Activated T-cell treated with anti-CD3 and anti-CD28 coated beads for 48 hours (primary cell): ENCODE results near the gene TMEM108.

Experiments
- DNase-seq: peaks from one replicate; pipeline ENCODE4 v3.0.0-alpha.2; 2020; ENCODE audit warnings: low read depth

The TMEM108 gene

DNA sequence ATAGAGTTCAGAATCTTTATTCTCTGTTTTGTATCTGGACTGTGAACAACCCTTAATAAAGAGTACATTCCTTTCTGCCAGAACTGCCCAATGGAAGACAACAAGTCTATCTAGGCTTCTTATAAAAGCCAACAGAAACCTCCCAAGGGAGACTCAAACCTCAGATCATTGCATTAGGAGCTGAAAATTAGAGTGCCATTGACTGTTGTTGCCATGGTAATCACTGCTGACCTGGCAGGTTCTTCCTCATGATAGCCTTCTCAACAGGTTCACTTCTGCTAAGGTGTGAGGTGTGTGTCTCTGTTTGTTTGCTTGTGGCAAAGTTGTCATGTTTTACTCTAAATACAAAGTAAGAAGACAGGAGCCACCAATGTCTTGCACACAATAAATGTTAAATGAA is 79.2 kb downstream of the TMEM108 start:
- DNase-seq = no peak

DNA sequence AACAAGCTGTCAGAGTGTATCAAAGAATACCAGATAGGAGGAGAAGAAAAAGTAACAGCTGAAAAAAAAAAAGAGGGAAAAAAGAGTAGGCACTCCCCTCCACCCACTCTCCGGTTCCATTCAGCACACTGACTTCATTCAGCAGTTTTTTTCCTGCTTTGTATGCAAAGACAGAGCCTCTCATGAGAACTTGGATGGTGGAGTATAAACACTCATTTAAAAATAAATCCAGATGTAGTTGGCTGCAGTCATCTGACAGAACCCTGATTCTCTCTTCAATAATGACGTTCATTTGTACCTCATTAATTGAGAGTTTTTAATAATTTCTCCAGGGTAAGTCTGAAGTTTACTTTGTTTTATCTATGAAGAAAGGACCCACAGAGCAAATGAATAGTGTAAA is 81.0 kb downstream of the TMEM108 start:
- DNase-seq = no peak

GRCh38 chr3:133121450-133121849 is 83.3 kb downstream of the TMEM108 start:
- no peak for DNase-seq

DNA sequence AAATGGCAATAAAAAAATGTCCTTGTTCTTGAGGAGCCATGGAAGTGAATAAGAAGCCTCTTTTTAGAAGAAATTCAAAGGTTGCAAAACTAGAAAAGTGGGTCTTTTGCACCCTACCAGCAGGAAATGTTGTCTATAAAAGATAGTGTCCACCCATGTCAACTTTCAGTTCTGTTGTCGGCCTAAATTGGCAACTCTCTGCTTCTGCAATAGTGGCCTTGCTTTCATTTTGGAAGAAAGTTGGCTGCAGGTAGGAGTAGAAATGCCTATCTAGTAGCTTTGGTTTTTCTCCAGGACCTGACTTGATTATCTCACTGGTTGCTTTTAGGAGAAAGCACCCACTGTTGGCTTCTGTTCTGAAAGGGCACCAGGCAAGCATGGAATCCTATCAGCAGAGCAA is 85.4 kb downstream of the TMEM108 start:
- DNase-seq = no peak

GRCh38 chr3:133124511-133124910 is 86.3 kb downstream of the TMEM108 start:
- no peak for DNase-seq

- DNase-seq = no peak
Measured at GRCh38 chr3:133125171-133125570, 87.0 kb downstream of the TMEM108 start.

GRCh38 chr3:133125802-133126201 is 87.6 kb downstream of the TMEM108 start:
- DNase-seq = no peak

DNA sequence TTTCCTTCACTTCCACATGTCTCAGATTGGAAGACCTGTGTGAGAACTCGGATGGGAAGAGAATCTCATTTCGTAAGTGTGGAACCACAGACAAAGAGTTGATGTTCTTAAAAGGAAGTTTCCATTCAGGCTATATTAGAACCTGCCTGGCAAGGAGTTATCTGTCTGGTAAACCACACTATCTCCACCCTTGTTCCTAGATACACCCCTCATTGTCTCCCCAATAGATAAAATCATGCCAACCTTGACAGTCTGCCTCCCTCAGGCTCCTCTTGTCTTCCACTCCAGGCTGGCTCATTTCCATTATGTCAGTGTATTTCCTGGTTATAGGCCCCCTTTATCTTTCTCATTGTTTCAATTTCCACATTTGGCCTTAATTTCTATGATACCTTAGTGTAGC is 89.2 kb downstream of the TMEM108 start:
- DNase-seq = no peak

GRCh38 chr3:133130168-133130567 is 92.0 kb downstream of the TMEM108 start:
- no peak for DNase-seq

DNA sequence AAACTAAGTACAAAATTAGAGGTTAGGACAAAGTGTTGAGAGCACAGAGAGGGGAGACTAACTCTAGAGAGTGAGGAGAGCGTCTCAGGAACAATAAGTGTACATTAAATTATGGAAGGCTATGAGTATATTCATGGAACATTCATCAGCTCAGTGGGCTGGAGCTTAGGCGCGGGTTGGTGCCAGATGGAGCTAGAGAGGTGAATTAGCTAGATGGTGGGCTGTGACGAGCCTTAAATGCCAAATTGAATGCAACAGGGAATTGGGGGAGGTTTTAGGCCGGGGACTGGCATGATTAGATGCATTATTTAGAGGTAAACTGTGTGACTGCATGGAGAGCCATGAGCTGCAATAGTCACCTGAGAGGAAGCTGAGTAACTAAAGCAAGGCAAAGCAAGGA is 97.1 kb downstream of the TMEM108 start:
- DNase-seq = no peak

DNA sequence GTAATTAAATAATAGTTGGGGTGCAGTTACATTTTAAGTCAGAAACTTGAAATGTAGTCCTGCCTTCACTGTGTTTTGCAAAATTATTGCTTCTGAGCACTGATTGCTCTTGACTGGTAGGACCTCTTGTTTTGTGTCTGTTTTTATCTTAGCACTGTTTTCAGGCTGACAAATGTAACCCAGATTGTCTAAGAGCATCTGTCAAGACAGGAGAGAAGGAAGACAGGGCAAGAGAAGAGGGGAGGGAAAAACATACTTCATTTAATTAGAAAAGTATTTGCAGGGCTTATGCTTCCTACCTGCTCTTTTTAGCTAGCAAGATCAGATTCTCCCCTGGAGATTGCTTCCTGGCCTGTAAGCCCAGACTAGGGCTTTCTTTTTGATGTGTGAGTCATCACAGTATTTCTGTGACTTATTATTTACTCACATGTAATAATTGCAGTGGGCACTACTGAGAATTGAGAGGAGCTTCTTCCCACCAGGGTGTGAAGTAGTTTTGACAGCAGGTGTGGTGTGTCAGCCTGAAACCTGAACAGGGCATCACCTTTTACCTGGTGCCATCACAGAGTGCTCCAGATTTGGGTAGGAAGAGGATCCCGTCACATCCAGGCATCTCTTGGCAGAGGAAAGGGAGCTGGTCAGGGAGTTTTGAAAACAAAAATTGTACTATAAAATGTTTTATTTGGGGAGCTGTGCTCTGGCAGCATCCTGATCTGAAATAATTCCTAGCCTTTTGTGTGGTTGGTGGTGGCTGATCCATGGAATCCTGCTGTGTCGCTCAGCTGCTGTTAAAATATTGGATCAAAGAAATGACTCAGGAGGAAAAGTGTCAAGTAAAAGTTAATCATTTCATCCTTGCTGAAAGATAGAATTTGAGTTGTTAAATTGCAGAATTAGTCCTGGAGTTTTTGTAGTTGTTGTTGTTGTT is 98.2 kb downstream of the TMEM108 start:
- no peak for DNase-seq

DNA sequence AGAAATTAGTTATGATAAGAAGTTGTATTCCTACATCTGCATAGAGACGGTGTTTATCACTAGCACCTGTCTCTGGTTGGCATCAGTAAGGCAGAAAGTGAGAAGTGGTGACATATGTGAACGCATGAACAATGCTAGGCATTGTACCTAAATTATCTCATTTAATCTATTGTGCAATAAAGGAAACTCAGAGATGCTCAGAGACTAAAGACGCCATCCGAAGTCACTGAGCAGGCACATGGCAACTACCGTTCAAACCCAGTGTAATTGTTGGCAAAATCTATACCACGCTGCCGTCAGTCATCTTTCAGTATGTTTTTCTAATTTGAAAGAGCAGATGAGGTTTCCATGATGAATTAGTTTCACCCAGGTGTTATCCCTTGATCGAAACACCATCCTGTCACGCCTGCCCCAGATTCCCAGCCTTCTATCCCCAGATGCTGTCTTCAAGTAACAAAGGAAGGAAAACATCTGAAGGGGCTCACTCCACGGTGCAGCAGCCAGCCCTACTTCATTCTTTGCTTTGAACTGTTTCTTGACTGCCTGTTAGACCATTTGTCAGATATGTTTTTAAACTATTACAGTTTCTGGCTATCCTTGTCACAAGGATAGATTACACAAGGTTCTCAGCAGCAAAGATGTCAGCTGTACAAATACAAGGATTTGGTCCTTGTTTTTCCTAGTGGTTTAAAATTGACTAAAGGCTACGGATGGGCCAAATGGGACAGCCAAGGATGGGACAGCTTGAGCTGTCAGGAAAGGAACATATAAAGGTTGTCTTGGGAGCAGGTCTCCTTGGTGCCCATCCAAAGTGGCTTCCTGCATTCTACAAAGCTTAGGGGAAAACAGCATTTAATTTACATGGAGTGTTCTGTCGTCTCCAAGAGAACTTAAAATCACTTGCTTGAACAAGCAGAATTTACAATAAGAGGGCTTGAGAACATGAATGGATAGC is 99.1 kb downstream of the TMEM108 start:
- DNase-seq = no peak

- DNase-seq = no peak
Measured at GRCh38 chr3:133138017-133138416, 99.8 kb downstream of the TMEM108 start.

DNA sequence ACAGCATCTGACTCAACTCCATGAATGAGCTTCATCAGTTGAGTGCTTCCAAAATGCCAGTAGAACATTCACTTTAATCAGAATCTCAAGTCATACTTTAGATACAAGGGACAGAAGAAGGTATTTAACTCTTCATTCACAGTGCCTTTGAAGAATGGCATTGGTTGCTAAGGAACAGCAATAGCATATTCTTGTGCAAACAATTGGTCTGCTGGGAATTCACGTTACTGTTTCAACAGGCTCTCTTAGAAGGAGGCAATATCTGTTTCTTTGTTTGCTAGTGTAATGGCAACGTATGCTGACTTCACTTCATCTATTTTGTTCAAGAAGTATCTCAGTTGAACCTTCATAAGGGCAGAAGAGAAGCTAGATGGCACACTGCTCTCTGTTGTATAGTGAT is 113.9 kb downstream of the TMEM108 start:
- no peak for DNase-seq

DNA sequence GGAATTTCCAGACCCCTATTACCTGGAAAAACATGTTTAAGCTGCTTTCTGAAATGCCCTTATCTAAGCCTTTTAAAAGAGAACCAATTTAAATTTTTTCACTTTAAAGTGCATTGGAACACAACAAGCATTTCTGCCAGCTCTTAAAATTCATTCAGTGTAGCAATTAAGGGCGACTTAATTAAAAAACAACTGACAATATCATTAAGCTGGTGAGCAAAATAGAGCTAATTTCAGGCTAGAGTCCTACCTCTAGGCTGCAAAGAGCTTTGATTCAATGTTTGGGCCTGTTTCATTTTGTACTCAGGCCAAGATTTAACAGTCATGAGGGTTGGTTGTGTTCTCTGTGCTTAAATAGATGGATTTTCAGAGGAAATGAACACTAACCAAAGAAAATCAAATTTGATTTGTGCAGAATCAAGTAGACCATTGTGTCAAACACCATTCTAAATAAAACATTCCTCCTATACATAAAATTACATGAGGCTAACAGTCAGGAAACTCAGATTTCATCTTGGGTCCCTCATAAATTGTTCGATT is 114.6 kb downstream of the TMEM108 start:
- no peak for DNase-seq

GRCh38 chr3:133153382-133153781 is 115.2 kb downstream of the TMEM108 start:
- no peak for DNase-seq

DNA sequence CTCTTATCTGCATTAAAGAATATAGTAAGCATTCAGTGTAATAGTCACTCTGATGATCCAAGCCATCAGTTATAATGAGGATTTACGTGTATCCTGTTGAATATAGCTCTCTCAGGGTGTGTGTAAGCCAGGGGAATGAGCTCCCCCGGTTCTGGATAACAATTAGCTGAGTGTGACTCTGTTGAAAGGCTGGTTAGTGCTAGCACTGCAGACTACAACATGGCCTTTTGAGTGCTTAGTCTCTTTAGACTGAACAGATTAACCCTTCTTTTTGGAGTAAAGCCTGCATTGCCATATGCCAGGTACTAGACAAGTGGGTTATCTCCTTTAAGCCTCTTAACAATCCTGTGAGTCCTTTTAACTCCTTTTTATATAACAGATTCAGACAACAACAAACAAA is 119.5 kb downstream of the TMEM108 start:
- DNase-seq = no peak

DNA sequence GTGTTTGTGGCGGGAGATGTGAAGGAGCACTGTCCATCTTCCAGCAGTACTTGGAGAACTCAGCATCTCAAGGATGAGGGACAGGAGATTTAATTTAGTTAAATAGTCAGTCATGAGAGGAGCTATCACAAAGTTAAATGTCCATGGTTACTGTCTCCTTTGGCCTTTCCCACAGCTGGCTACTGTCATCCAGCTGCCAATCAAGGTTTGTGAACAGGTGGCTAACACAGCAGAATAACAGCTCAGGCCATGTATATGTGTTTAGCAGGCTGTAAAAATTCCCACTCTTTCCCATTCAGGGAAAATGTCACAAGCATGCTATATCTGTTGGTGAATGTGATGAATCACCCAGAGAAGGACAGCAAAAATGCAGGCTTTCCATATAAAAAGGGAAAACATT is 120.5 kb downstream of the TMEM108 start:
- DNase-seq = no peak

DNA sequence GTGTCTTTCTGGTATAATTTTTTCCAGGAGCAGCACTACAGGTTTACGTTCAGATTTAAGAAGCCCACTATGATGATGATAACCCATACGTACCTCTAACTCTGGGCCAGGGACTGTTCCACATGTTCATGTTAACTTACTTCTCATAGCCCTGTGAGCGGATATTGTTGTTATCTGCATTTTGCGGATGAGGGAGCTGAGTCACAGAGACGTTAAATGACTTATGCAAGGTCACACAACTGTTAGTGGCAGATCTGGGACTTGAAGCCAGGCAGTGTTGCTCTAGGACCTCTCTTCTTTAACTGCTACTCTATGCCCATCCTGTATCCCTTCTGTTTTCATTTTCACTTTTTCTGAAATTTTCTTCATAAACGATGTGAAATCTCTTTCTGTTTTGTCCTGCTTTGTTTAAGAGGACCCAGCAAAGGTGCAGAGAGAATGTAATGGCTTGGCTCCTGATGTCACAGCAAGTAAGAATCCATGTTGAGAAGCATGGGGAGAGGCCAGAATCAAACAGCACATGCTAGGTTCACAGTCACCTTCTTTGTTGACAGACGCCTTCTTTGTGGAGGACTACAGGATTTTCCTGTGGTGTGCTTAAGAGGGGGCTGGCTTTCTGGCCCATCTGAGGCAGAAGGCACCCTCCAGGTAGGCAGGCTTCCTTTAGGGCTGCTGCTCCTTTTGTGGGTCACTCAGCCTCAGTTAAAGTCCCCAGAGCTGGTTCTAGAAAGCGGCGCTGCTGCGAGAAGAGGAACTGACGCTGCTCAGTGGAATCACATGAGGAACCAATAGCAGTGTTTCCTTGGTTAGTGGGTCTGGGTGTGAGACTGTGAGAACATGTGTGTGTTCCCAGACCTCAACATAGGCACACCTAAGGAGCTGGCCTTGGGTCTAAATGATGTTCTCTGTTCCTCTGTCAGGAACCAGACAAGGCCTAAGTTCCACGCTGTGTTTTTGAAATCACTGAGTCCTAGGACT is 121.6 kb downstream of the TMEM108 start:
- no peak for DNase-seq

DNA sequence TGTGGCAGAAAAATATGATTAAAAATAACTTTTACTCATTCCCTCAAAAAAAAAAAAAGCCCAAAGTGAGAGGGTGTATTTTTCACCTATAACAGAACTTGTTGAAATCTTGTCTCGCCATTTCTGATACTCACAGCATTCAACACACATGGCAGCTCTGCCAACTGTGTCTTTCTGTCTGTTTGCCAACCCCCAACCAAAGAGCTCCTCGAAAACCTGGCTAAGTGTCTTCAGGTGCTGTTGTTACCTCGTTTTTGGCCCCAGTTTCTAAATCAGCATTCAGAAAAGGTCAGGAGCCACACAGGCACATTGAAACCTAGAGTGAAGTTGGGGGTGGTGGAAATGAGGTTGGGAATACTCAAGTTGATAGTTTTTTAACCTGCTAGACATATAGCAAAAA is 123.5 kb downstream of the TMEM108 start:
- DNase-seq = no peak

GRCh38 chr3:133162265-133162664 is 124.1 kb downstream of the TMEM108 start:
- no peak for DNase-seq
